SK-N-MC (cell line): Measurements from ENCODE around the gene XRCC4.

Source experiments
- EZH2 ChIP-seq: fragments of 200-600 bp; sonication (generic); IDR thresholded peaks from one replicate; pipeline ENCODE4 v1.6.1; 2017; ENCODE audit warnings: antibody characterized with exemption
- POLR2AphosphoS5 ChIP-seq: IDR thresholded peaks from 2 replicates; pipeline ENCODE4 v1.6.1; 2012; ENCODE audit warnings: mild to moderate bottlenecking, low read depth, low read length, borderline replicate concordance

GRCh38 chr5:83341815-83342334, 264.5 kb downstream of the XRCC4 start:
- TF ChIP-seq EZH2 (no peak), POLR2AphosphoS5 (no peak)
